NCI-H1694 (cell line): ENCODE data around the gene ADSL.

ENCODE experiments used
- DNase-seq: peaks from one replicate; lab custom pipeline; 2025; lab: John Stamatoyannopoulos, UW

The ADSL gene

GRCh38 chr22:40328546-40329456 is 17.5 kb upstream of the ADSL start:
- no peak for DNase-seq

DNA sequence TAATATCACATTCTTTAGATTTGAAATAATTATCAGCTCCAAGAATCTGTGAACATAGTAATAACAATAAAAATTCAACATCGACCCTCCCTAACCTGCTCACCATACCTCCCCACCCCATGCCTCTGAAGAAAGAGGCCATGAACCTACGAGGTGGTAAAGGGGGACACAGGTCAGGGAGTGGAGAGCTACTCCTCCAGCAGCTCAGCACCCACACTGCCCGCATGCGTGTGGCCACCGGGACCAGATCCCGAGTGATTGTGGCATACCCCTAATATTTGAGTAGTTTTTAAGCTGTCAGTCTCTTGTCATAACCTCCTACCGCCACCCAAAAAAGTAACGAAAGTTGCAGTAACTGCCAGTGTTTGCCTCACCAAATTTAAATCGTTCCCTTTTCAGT is 16.8 kb upstream of the ADSL start:
- DNase-seq: no peak

DNA sequence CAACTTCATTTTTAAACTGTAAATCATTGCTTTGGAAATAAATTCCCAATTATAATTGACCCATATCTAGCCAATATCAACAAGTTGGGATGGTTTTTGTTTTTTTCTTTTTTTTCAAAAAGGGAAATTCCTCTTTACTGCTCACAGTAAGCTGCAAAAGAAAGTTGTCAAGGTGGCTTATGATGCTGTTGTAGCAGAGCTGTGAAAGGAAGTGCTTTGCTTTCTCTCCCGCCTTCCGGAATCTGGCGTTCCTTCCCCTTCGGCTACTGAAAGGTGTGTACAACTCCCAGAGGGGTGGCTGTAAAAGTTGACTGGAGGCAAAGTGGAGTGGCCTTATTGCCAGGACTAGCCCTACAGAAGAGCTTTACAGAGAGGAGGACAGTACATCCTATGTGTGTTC is 16.2 kb upstream of the ADSL start:
- DNase-seq: no peak

GRCh38 chr22:40330615-40331014 is 15.7 kb upstream of the ADSL start:
- no peak for DNase-seq

DNA sequence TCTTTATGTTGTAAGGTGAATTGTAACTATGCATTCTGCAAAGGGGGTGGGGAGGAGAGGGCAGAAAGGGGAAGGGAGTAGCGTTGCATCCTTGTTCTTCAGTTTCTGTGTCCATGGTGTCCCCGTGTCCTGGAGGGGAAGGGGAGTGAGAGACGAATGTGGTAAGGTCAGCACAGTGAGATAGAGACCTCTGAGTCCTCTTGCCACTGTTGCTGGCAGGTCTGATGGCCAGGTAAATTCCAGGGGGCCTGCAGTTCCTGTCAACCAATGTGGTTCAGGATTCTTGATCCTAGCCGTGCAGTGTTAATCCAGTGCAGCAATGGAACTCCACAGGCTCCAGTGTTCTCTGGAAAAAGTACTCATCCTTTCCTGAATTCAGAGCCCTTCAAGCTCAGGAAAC is 14.6 kb upstream of the ADSL start:
- DNase-seq: no peak

DNA sequence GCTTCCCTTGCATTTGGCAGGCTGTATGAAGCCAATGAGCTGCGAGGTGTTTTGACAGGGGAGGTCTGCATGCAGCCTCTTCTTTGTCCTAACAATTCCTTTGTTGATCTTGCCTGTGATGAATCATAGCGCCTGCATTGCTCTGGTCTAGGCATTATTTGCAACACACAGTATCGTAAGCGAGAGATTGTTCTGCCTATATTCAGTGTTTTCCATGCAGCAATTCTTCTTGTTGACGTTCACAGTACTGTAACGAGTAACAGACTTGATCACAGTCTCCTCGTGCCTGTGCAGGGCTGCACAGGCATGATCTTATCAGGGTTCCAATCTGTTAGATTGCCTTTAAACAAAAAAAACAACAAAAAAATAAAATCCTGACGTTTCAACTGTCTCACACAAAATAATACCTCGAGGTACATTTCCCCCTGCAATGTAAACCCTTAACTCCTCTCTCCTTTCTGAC is 13.9 kb upstream of the ADSL start:
- DNase-seq: no peak

GRCh38 chr22:40334060-40334459 is 12.2 kb upstream of the ADSL start:
- no peak for DNase-seq

- DNase-seq: no peak
Measured at GRCh38 chr22:40334899-40335298, 11.4 kb upstream of the ADSL start.

DNA sequence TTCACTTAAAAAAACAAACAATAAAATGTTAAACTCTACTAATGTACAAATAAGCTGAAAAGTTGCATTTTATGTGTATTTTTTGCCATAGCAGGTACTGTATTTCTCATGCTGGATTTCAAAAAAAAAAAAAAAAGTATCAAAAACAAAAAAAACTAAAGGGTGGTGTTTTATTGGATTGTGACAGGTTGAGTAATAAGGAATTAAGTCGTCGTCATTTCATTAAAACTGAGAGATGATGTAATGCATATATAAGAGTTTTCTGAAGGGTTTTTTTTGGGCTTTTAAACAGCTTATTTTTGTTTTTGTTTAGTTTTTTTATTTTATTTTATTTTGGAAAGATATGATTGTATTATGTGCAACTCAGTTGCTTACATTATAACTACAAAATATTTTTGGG is 10.9 kb upstream of the ADSL start:
- no peak for DNase-seq

DNA sequence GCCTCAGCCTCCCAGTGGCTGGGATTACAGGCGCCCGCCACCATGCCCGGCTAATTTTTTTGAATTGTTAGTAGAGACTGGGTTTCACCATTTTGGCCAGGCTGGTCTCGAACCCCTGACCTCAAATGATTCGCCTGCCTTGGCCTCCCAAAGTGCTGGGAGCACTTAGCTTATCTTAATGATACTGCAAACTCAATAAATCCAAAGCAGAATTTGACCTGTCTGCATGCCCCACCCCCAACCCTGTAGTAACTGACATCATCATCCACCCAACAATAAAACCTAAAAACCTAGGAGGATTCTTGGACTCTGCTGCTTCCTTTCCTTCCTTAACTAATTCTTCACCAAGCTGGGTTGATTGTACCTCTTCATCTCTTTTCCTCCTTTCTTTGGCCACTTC is 6.3 kb upstream of the ADSL start:
- DNase-seq: no peak

DNA sequence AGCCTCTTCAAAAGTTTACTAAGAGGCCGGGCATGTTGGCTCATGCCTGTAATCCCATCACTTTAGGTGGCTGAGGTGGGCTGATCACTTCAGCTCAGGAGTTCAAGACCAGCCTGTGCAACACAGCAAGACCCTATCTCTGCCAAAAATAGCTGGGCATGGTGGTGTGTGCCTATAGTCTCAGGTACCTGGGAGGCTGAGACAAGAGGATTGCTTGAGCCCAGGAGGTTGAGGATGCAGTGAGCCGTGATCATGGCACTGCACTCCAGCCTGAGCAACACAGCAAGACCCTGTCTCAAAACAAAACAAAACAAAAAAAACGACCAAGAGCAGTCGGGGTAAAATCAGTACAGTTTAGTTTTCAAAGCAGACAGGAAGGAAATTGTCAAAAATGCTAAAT is 4.7 kb upstream of the ADSL start:
- DNase-seq: no peak

DNA sequence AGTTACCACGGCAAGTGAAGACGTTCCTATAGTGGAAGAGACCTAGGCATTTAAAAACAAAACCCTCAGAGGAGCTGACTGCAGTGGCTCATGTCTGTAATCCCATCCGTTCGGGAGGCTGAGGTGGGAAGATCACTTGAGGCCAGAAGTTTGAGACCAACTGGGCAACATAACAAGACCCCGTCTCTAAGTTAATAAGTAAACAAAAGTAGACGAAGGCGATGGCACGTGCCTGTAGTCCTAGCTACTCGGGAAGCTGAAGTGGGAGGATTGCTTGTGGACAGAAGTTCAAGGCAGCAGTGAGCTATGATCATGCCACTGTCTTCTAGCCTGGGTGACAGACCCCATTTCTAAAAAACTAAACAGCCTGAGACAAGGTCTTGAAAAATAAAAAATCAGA is 3.8 kb upstream of the ADSL start:
- no peak for DNase-seq

- DNase-seq: no peak
Measured at GRCh38 chr22:40345271-40345670, 1.0 kb upstream of the ADSL start.

GRCh38 chr22:40345815-40346184 is 500 bp upstream of the ADSL start:
- DNase-seq: no peak

DNA sequence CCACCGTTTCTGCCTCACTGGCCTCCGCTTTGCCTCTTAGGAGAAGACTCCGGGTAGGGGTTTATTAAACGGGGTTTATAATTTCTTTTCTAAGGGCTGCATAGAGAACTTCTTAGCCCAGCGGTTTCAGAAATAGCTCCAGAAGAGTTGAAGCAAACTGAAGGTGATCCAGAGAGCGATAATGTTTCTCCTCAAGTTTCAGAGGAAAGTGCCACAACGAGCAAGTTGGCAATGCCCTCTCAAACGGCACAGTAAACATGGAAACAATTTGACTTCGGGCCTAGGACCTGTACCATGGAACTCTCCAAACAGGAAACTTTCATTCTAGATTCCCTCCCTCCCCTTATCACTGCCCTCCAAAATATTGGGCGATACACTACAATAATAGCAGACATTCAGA is 1.0 kb downstream of the ADSL start:
- DNase-seq: no peak

GRCh38 chr22:40348025-40348658 is 1.8 kb downstream of the ADSL start:
- peak; percentile 23 for DNase-seq

DNA sequence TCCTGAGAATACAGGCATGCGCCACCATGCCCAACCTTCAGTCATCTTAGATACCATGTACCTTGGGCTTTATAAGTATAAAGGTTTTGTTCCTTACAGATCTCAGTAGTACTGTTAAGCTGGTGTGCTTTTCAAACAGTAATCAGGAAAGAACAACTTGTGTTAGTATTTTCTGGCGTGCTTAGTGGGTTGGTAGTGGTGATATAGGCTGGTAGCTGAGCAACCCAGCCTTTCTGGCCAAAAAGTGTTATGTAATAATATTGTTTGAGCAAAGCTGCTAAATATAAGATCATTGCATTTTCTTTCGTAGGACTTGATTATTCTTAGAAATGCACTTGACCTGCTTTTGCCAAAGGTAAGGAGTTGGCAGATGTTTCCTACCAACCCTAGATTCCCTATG is 6.5 kb downstream of the ADSL start:
- no peak for DNase-seq

DNA sequence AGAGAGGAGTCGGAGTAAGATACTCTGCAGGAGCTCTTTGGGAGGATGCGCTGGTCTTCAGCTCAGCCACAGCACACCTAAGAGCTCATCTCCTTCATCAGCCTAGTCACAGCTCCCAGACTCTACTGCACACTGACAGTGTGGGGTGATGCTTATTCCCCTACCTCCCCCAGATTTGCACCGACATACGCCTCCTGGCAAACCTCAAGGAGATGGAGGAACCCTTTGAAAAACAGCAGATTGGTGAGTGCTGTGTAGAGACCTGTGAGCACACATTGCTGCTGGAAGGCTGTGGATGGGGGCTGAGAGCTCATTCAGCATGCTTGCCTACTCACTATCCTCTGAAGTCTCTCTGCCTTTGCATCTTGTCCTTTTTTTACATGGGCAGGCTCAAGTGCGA is 14.8 kb downstream of the ADSL start:
- DNase-seq: no peak

- DNase-seq: no peak
Measured at GRCh38 chr22:40363059-40363458, 16.8 kb downstream of the ADSL start.

- no peak for DNase-seq
Measured at GRCh38 chr22:40364431-40364830, 18.1 kb downstream of the ADSL start.

- DNase-seq: no peak
Measured at GRCh38 chr22:40366068-40366467, 19.8 kb downstream of the ADSL start.

DNA sequence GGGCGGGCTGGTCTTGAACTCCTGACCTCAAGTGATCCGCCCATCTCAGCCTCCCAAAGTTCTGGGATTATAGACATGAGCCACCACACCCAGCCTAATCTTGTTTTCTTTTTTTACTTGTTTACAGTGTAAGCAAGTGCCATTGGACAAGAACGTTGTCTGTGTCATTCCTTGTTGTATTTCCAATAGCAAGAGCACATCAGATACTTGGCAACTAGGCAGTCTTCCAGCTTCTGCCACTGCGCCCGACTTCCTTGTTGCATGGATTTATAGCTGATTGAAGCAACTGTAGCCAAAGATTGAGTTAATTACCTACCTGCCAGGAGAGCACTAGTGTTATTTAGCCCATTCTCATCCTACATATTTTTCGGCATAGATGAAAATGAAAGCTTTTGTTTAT is 21.0 kb downstream of the ADSL start:
- no peak for DNase-seq

DNA sequence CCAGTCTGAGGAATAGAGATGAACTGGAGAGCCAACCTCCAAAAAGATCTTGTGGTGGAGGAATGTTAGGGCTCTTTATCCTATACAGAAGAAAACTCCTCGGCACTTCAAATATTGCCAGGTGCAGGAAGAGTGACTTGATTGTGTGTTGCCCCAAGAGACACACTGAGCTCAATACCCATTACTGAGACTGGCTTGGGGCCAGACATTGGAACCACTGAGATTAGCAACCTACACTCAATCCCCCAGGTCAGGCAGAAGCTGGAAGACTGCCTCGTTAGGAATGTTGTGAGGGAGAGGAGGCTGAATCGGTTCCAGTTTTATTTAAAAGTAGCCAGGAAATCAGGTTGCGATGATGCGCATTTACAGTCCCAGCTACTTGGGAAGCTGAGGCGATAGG is 21.7 kb downstream of the ADSL start:
- DNase-seq: no peak

DNA sequence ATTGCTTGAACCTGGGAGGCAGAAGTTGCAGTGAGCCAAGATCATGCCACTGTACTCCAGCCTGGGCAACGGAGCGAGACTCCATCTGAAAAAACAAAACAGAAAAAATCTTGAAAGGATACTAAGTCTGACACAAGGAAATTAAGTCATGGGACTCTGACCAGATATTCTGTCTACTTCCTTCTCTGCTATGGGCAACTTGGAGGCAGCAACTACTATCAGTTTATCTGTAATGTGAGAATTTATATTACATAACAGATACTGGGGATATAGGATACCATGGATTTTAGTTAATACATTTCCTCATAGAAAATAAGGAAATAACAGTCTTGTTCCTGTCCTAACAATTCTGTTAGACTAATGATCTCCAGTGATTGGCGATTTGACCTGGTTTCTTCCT is 22.5 kb downstream of the ADSL start:
- DNase-seq: no peak
